Calu3 (cell line): ENCODE measurements around the gene PPARGC1A. TPM values are rescaled to one million over a fixed set of nuclear protein-coding genes. Genes with fewer than 3 reads are reported as not detected.

Source experiments
- BruUV-seq: library from RNA; stranded (reverse); fragments of 400-500 nt; replicated peaks from 2 replicates; lab custom pipeline; 2021; lab: Mats Ljungman, UMichigan
- CTCF ChIA-PET: fragments of 300-600 bp; sonication (Branson Sonifier 250); formaldehyde crosslinking; loops from one replicate; lab custom pipeline; 2022; ENCODE audit warnings: antibody characterized with exemption; lab: Charles Lee
- DNase-seq: peaks from one replicate; pipeline ENCODE4 v3.0.0; 2022
- H3K27ac Mint-ChIP-seq: one replicate; pipeline ENCODE4 v1.8.0; 2022; ENCODE audit warnings: mixed read lengths; ENCODE audit not compliant: unreplicated experiment
- H3K27me3 Mint-ChIP-seq: one replicate; pipeline ENCODE4 v1.8.0; 2022; ENCODE audit warnings: mixed read lengths; ENCODE audit not compliant: unreplicated experiment
- H3K36me3 Mint-ChIP-seq: one replicate; pipeline ENCODE4 v1.8.0; 2022; ENCODE audit warnings: mild to moderate bottlenecking, moderate library complexity, mixed read lengths; ENCODE audit not compliant: insufficient read depth, unreplicated experiment
- H3K4me1 Mint-ChIP-seq: one replicate; pipeline ENCODE4 v1.8.0; 2022; ENCODE audit warnings: mild to moderate bottlenecking, low read depth, mixed read lengths; ENCODE audit not compliant: unreplicated experiment
- H3K4me3 Mint-ChIP-seq: one replicate; pipeline ENCODE4 v1.8.0; 2022; ENCODE audit warnings: mild to moderate bottlenecking, low read depth, moderate library complexity, mixed read lengths; ENCODE audit not compliant: unreplicated experiment
- H3K9me3 Mint-ChIP-seq: one replicate; pipeline ENCODE4 v1.8.0; 2022; ENCODE audit warnings: low read depth, mixed read lengths; ENCODE audit not compliant: unreplicated experiment
- CTCF ChIP-seq: fragments of 200-600 bp; IDR thresholded peaks from one replicate; pipeline ENCODE4 v1.8.0; 2022; ENCODE audit warnings: antibody characterized with exemption; ENCODE audit not compliant: unreplicated experiment
- intact Hi-C: fragments of 100-400 bp; cut with micrococcal nuclease; formaldehyde crosslinking; loops from one replicate; pipeline ENCODE4 v1.10.0; 2022; ENCODE audit not compliant: unreplicated experiment
- total RNA-seq: library from RNA; stranded (reverse); gene quantifications from 2 replicates; pipeline ENCODE4 v1.2.3, GENCODE V29; 2022

Gene PPARGC1A
- total RNA-seq, 1 experiment from 2014 or later = 7.6 TPM

- H3K4me3 Mint-ChIP-seq = no peak overlapping the region
- H3K27me3 Mint-ChIP-seq = no peaks in the 10 kb centered on the region
- TF ChIP-seq CTCF = no peak
- H3K27ac Mint-ChIP-seq = no peak overlapping the region
- no TSS peak for BruUV-seq
- peaks cover 15% of the 10 kb centered on the region for H3K4me1 Mint-ChIP-seq
- CTCF ChIA-PET = no interaction called here
- no peak for DNase-seq
- intact Hi-C loops = no loop called here
- no peaks in the 10 kb centered on the region for H3K36me3 Mint-ChIP-seq
- H3K9me3 Mint-ChIP-seq = no peaks in the 10 kb centered on the region
Measured at GRCh38 chr4:23920716-23921446, 31.0 kb upstream of the PPARGC1A start.

- no peak for TF ChIP-seq CTCF
- H3K4me3 Mint-ChIP-seq = no peak overlapping the region
- no TSS peak for BruUV-seq
- H3K27ac Mint-ChIP-seq = no peak overlapping the region
- H3K9me3 Mint-ChIP-seq = no peaks in the 10 kb centered on the region
- H3K36me3 Mint-ChIP-seq = no peaks in the 10 kb centered on the region
- peaks cover 15% of the 10 kb centered on the region for H3K4me1 Mint-ChIP-seq
- CTCF ChIA-PET = no interaction called here
- H3K27me3 Mint-ChIP-seq = no peaks in the 10 kb centered on the region
- intact Hi-C loops = no loop called here
- no peak for DNase-seq
Measured at GRCh38 chr4:23920296-23920695, 30.4 kb upstream of the PPARGC1A start.

- intact Hi-C loops = no loop called here
- Mint-ChIP-seq H3K9me3 (no peaks in the 10 kb centered on the region), H3K36me3 (no peaks in the 10 kb centered on the region), H3K4me1 (no peaks in the 10 kb centered on the region), H3K27ac (no peak overlapping the region), H3K27me3 (no peaks in the 10 kb centered on the region), H3K4me3 (no peak overlapping the region)
- DNase-seq = no peak
- BruUV-seq = no TSS peak
- TF ChIP-seq CTCF = no peak
- CTCF ChIA-PET = no interaction called here
Measured at GRCh38 chr4:23916282-23916681, 26.4 kb upstream of the PPARGC1A start.

GRCh38 chr4:23915459-23916132 lies 25.7 kb upstream of the PPARGC1A start:
- intact Hi-C loops = no loop called here
- no TSS peak for BruUV-seq
- H3K36me3 Mint-ChIP-seq = no peaks in the 10 kb centered on the region
- H3K9me3 Mint-ChIP-seq = no peaks in the 10 kb centered on the region
- CTCF ChIA-PET = no interaction called here
- no peak for TF ChIP-seq CTCF
- no peak overlapping the region for H3K27ac Mint-ChIP-seq
- H3K4me1 Mint-ChIP-seq = no peaks in the 10 kb centered on the region
- H3K4me3 Mint-ChIP-seq = no peak overlapping the region
- DNase-seq = no peak
- H3K27me3 Mint-ChIP-seq = no peaks in the 10 kb centered on the region
